ENCODE data around the gene CEP152.

- TF ChIP-seq GATA3 (IDR thresholded peaks at IDR 0.05; ENCODE audit: low read depth, low read length) (no peak), GATA2 (IDR thresholded peaks at IDR 0.05; ENCODE audit: low read depth, low read length) (no peak)
Measured at GRCh38 chr15:48730506-48730905, 80.4 kb downstream of the CEP152 start.
